ENCODE data around the gene RRP1. TPM values are rescaled to one million over a fixed set of nuclear protein-coding genes. Genes with fewer than 3 reads are reported as not detected.
A peak's percentile ranks its signal among the peaks of the same experiment; 100 is the strongest.

The RRP1 gene
- total and polyA plus RNA-seq, 9 of the 15 experiments (the other 6 are each of a cell fraction or from before 2014, with no cell fraction given) = 0.89 to 105 (median 51.6) TPM

GRCh38 chr21:43775795-43776430 lies 13.5 kb upstream of the RRP1 start, which contains the start of gene CSTB (continued):
- TF ChIP-seq ZBTB11 (CRISPR knock-in tag; IDR thresholded peaks at IDR 0.05) = peak in 1 of 3 experiments; percentile 26; a peak in 1 of 6 replicates
- TF ChIP-seq BRD4 (IDR thresholded peaks at IDR 0.05) = no peak
- no peak for TF ChIP-seq NCOA2 (IDR thresholded peaks at IDR 0.05; ENCODE audit: partially characterized antibody in 2 of 2)
- no peak for TF ChIP-seq BCL6 (CRISPR knock-in tag; IDR thresholded peaks at IDR 0.05)
- TF ChIP-seq MAFF (IDR thresholded peaks at IDR 0.05; ENCODE audit: low read length) = no peak
- TF ChIP-seq RHOXF2B (CRISPR knock-in tag; conservative IDR thresholded peaks at IDR 0.05) = no peak
- TF ChIP-seq HOXB6 (CRISPR knock-in tag; IDR thresholded peaks at IDR 0.05; ENCODE audit: borderline replicate concordance) = no peak
- TF ChIP-seq ZNF197 (CRISPR knock-in tag; IDR thresholded peaks at IDR 0.05; ENCODE audit: low read depth) = no peak
- no peak for TF ChIP-seq ZNF445 (CRISPR knock-in tag; IDR thresholded peaks at IDR 0.05; ENCODE audit: low read depth)
- no peak for TF ChIP-seq HNRNPUL1 (IDR thresholded peaks at IDR 0.05; ENCODE audit: low read length)
- TF ChIP-seq E2F1 (CRISPR knock-in tag; IDR thresholded peaks at IDR 0.05) = no peak
- peak; percentile 54; the same call in 1 of the 2 replicates for TF ChIP-seq ZKSCAN1 (IDR thresholded peaks at IDR 0.05; ENCODE audit: low read depth, low read length)
- peak; percentile 66 for TF ChIP-seq CHD1 (IDR thresholded peaks at IDR 0.05; ENCODE audit: low read length)
- TF ChIP-seq NFATC3 (IDR thresholded peaks at IDR 0.05) = no peak
- TF ChIP-seq POLR3A (IDR thresholded peaks at IDR 0.05; ENCODE audit: borderline replicate concordance, extremely low read depth, insufficient read depth, insufficient read length) = no peak
- TF ChIP-seq ZNF444 (CRISPR knock-in tag; IDR thresholded peaks at IDR 0.05) = no peak
- TF ChIP-seq NR0B1 (IDR thresholded peaks at IDR 0.05; ENCODE audit: partially characterized antibody) = no peak
- TF ChIP-seq SRSF9 (IDR thresholded peaks at IDR 0.05; ENCODE audit: borderline replicate concordance, low read depth, low read length) = no peak
- TF ChIP-seq TFAM (CRISPR knock-in tag; conservative IDR thresholded peaks at IDR 0.05) = no peak
- 0 out of 2 replicates have a peak, but pooled peaks have one; percentile 57 for TF ChIP-seq NR2C2 (CRISPR knock-in tag; IDR thresholded peaks at IDR 0.05)
- TF ChIP-seq NR2C2 (tag; IDR thresholded peaks at IDR 0.05) = no peak
- no peak for TF ChIP-seq RFX1 (IDR thresholded peaks at IDR 0.05)
- 0 out of 2 replicates have a peak, but pooled peaks have one; percentile 44 for TF ChIP-seq ELF4 (CRISPR knock-in tag; IDR thresholded peaks at IDR 0.05)
- TF ChIP-seq SRF (CRISPR knock-in tag; IDR thresholded peaks at IDR 0.05) = 0 out of 4 replicates have a peak, but pooled peaks of 1 of the 2 experiments have one; percentile 41

Measured in K562 (cell line).